SIG-M5 (cell line): ENCODE data around the gene VTI1B.
A peak's percentile ranks its signal among the peaks of the same experiment; 100 is the strongest.
"Not testable (repeated sequence)": the region's sequence is repeated elsewhere in the genome, so short reads cannot be mapped to it uniquely, and the experiment has no call there.

Experiments used
- DNase-seq: peaks from one replicate; lab custom pipeline; 2025; lab: John Stamatoyannopoulos, UW

Gene VTI1B

GRCh38 chr14:67627519-67627918, 46.9 kb downstream of the VTI1B start:
- no peak for DNase-seq

DNA sequence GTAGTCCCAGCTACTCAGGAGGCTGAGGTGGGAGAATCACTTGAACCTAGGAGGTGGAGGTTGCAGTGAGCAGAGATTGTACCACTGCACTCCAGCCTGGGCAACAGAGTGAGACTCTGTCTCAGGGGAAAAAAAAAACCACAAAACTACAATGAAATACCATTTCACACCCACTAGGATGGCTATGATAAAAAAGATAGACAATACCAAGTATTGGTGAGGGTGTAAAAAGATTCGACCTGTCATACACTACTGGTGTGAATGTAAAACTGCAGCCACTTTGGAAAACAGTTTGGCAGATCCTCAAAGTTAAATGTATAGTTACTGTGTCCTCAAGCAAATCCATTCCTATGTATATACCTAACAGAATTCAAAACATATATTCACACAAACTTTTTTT, 48.3 kb downstream of the VTI1B start:
- DNase-seq: not testable (repeated sequence)

- no peak for DNase-seq
These were observed 51.3 kb downstream of the VTI1B start for GRCh38 chr14:67623114-67623513.

DNA sequence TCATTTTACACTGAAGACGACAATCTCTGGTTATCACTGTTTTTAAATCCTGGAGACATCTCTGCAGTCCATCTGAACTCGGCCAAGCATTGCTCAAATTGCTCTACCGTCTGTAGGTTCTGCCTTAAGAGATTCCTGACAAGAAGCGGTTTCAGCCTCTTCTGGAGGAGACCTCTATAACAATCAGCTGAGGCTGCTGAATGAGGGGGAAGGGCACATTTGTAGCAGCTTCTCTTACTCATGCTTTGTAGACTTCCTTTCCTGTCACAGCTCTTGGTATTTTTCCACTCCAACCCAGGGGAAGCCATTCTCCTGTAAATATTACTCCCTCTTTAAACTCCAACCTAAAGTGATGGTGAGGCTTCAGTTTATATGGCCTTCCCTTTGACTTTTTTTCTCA, 51.8 kb downstream of the VTI1B start:
- DNase-seq: no peak

DNA sequence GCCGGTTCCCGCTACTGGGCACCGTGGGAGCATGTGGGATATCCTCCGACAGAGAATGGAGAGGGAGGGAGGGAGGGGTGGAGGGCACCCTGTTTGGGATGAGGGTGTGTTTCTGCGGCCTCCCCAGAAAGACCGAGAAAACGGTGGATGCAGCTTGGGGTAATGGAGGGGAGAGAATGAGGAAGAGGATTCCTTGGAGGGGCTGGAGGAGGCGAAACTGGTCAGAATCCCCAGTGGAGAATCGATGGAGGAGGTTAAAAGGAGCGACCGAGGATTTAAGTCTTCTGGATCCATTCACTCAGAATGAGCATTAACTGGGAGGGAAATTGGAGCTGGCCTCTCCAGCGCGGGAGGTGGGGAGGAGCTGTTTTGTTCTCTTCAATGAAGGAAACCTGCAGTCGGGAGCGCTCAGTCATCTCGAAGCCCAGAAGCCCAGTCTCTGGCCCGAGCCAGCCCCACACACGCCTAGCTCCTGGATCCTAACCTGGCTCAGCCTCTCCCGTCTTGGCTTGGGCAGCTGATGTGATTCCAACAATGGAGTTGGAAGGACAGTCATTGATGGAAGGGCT, 54.1 kb downstream of the VTI1B start:
- DNase-seq: no peak

- peak; percentile 18 for DNase-seq
These were observed 54.8 kb downstream of the VTI1B start, which contains the start of gene ARG2 for GRCh38 chr14:67619446-67620216. ARG2 (plus strand) TSS chr14:67619920; CDS start chr14:67619978, 58 bp downstream.

DNA sequence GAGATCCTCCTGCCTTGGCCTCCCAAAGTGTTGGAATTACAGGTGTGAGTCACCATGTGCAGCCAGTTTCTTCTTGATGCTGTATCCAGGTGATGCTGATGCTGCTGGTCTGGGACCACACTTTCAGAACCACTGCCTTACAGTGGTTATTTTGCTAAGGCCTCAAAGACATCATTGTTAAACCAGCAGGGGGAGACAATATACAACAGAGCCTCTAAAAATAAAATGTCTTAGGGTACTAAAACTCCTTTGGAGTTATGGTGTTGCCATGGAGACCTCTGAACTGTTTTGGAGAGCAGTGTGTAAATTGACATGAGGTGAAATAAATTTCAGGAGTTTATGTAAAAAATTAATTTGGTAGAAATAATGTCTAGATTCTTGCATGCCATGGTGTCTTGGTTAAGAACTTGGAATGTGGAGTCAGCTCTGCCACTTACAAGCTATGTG, 55.8 kb downstream of the VTI1B start:
- peak; percentile 8 for DNase-seq

DNA sequence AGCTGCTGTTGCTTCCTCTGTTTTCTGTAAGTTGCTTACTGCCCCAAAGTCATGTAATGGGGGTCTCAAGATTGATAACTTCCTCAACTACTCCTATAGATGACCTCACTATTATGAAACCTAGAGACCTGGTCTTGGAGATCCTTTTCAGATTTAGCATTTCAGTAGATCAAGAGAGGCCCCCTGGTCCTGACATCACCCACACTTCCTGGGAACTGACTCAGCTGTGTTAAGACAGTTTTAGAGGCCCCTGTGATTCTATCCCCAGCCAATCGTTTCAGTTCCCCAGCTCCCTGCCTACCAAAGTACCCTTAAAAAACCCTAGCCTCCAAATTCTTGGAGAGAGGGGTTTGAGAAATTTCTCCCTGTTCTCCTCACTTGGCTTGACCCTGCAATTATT, 63.9 kb downstream of the VTI1B start:
- DNase-seq: no peak

- no peak for DNase-seq
These were observed 64.7 kb downstream of the VTI1B start for GRCh38 chr14:67609642-67610310.

GRCh38 chr14:67607646-67608045, 66.8 kb downstream of the VTI1B start:
- DNase-seq: no peak

GRCh38 chr14:67602995-67603545, 71.4 kb downstream of the VTI1B start:
- DNase-seq: no peak

DNA sequence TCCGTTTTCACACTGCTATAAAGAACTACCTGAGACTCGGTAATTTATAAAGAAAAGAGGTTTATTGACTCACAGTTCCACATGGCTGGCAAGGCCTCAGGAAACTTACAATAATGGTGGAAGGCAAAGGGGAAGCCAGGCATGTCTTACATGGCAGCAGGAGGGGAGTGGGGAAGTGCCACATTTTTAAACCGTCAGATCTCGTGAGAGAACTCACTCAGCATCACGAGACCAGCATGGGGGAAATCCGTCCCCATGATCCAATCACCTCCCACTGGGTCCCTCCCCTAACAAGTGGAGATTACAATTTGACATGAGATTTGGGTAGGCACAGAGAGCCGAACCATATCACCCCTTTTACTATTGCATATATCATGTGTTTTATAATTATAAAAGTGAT, 72.4 kb downstream of the VTI1B start:
- DNase-seq: no peak

GRCh38 chr14:67600562-67600974, 73.9 kb downstream of the VTI1B start:
- not testable (repeated sequence) for DNase-seq

- DNase-seq: no peak
These were observed 74.5 kb downstream of the VTI1B start, which contains the start of gene PIGH for GRCh38 chr14:67599698-67600561. PIGH (minus strand) TSS chr14:67600268; CDS start chr14:67600203, 65 bp downstream.
